ENCODE data around the gene ZNF343. TPM values are rescaled to one million over a fixed set of nuclear protein-coding genes. Genes with fewer than 3 reads are reported as not detected.

Gene ZNF343
- total and polyA plus RNA-seq, 2 of the 8 experiments (the other 6 are each of a cell fraction or from before 2014, with no cell fraction given), result 1.8 to 5.0 TPM

- TF ChIP-seq NANOG (IDR thresholded peaks at IDR 0.05; ENCODE audit: insufficient read depth, low read depth, low read length, poor library complexity, severe bottlenecking) (no peak), SUZ12 (IDR thresholded peaks at IDR 0.05; ENCODE audit: low read length) (no peak), KDM4A (IDR thresholded peaks at IDR 0.05; ENCODE audit: low read depth, low read length, severe bottlenecking) (no peak)
These were observed 23.6 kb downstream of the ZNF343 start (continued) for GRCh38 chr20:2485080-2485479.

All from H1 (cell line).